Prostate gland (tissue), 2 donors: ENCODE data around the gene GPR82. TPM values are rescaled to one million over a fixed set of nuclear protein-coding genes. Genes with fewer than 3 reads are reported as not detected.

Experiments
- DNase-seq: peaks from one replicate; pipeline ENCODE4 v3.0.0-alpha.2; 2019; ENCODE audit warnings: low spot score
- H3K27ac ChIP-seq, 2 donors: fragments of 200-600 bp; sonication (generic); 2 replicates each; pipeline ENCODE4 v1.5.1; 2017 to 2019
- H3K27me3 ChIP-seq: fragments of 200-600 bp; sonication (generic); replicated peaks from 2 replicates; pipeline ENCODE4 v1.5.1; 2019; ENCODE audit not compliant: insufficient read depth
- H3K36me3 ChIP-seq, 2 donors: fragments of 200-600 bp; sonication (generic); 1 replicate in 1 of 2; 2 replicates in 1 of 2; pipeline versions ENCODE4 v1.5.1 to v1.8.1; 2017 to 2019
- H3K4me1 ChIP-seq: fragments of 200-600 bp; sonication (generic); replicated peaks from 2 replicates; pipeline ENCODE4 v1.5.1; 2019
- H3K4me3 ChIP-seq, 2 donors: fragments of 200-600 bp; sonication (generic); 2 replicates each; pipeline ENCODE4 v1.5.1; 2017 to 2019
- H3K9me3 ChIP-seq: fragments of 200-600 bp; sonication (generic); 2 replicates; pipeline ENCODE4 v1.5.1; 2017
- CTCF ChIP-seq, 4 experiments: fragments of 200-600 bp in 2 of 4; fragments of 450-650 bp in 2 of 4; sonication (generic) in 2 of 4; IDR thresholded peaks; 1 replicate in 3 of 4; 2 replicates in 1 of 4; pipeline ENCODE4 v1.5.1; 2016 to 2019; ENCODE audit warnings: antibody characterized with exemption in 4 of 4, mild to moderate bottlenecking in 2 of 4, moderate library complexity in 2 of 4
- POLR2A ChIP-seq: fragments of 450-650 bp; IDR thresholded peaks from one replicate; pipeline ENCODE4 v1.6.1; 2016; ENCODE audit warnings: antibody characterized with exemption, mild to moderate bottlenecking
- POLR2AphosphoS5 ChIP-seq: sonication (generic); formaldehyde crosslinking; IDR thresholded peaks from one replicate; pipeline ENCODE4 v1.6.1; 2017; ENCODE audit warnings: antibody characterized with exemption
- WGBS: methylation state at CpG from one replicate; pipeline ENCODE4 v1.1.5; 2018; 5-methylcytosine and 5-hydroxymethylcytosine counted together
- intact Hi-C: fragments of 100-400 bp; cut with DNase I; formaldehyde crosslinking; loops from one replicate; pipeline ENCODE4 v1.14.2; 2022
- total RNA-seq, 2 donors: library from RNA; depleted of rRNA; stranded (reverse); fragments of >200 nt; gene quantifications; one replicate each; pipeline ENCODE4 v1.1.0, GENCODE V29; 2016

Gene GPR82
- total RNA-seq, 2 donors from 2014 or later: 0.28 to 0.41 TPM

GRCh38 chrX:41722816-41723618 lies 964 bp upstream of the GPR82 start:
- no peaks in the 10 kb centered on the region for H3K9me3 ChIP-seq
- H3K4me1 ChIP-seq: no peaks in the 10 kb centered on the region
- H3K36me3 ChIP-seq: no peaks in the 10 kb centered on the region
- 72% methylated on average over 3 of the region's 3 CpGs for WGBS
- no peaks in the 10 kb centered on the region for H3K27me3 ChIP-seq
- TF ChIP-seq POLR2A (no peak), POLR2AphosphoS5 (no peak), CTCF (IDR thresholded peaks at IDR 0.05) (no peak)
- intact Hi-C loops: no loop called here
- no peak overlapping the region for H3K27ac ChIP-seq
- H3K4me3 ChIP-seq: no peak overlapping the region
- no peak for DNase-seq

DNA sequence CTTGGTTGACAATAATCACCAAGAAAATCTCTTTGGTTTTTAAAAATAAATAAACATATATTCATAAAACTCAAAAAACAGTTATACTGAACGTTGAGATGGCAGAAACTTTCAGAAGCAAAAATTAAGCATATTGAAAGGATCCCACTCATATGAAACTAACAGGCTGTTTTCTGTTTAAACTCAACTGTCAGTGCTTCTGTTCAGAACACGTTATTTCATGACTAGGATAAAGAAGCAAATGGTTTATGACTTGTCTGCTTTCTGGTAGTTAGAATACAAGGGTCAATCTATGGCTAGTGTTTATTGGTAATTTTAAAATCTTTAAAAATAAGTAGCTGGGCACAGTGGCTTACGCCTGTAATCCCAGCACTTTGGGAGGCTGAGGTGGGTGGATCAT lies 4.1 kb downstream of the GPR82 start:
- Histone ChIP-seq H3K36me3 (no peaks in the 10 kb centered on the region), H3K27me3 (no peaks in the 10 kb centered on the region), H3K27ac (no peak overlapping the region), H3K4me1 (no peaks in the 10 kb centered on the region), H3K9me3 (no peaks in the 10 kb centered on the region), H3K4me3 (no peak overlapping the region)
- intact Hi-C loops: no loop called here
- WGBS: 80% methylated on average over 3 of the region's 3 CpGs
- no peak for DNase-seq
- no peak for TF ChIP-seq POLR2A
- TF ChIP-seq POLR2AphosphoS5: no peak
- no peak for TF ChIP-seq CTCF (IDR thresholded peaks at IDR 0.05)

DNA sequence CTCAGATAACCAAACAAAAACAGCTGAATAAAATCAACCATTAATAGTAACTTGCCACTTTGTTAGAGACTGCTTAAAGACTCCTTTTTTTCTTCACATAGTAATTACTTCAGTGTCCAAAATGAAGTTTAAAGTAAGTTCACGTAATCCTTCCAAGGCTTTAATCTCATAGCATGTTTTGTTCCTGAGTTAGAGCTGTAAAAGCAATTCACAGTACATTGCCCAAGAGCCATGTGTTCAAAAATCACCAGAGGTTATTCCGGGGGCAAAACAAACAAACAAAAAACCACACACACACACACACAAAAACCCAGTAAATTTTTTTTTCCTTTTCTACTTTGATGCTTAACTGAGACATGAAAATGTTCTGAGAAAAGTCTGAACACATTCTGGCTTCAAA lies 6.1 kb downstream of the GPR82 start:
- Histone ChIP-seq H3K4me1 (no peaks in the 10 kb centered on the region), H3K36me3 (no peaks in the 10 kb centered on the region), H3K4me3 (no peak overlapping the region), H3K27me3 (no peaks in the 10 kb centered on the region), H3K27ac (no peak overlapping the region), H3K9me3 (no peaks in the 10 kb centered on the region)
- DNase-seq: no peak
- 19% methylated on average over 2 of the region's 2 CpGs for WGBS
- intact Hi-C loops: loop anchor here (10.0 kb wide), 1 partner anchor 455 kb away; no protein-coding TSS in a partner anchor
- TF ChIP-seq CTCF (IDR thresholded peaks at IDR 0.05): no peak
- TF ChIP-seq POLR2A: no peak
- no peak for TF ChIP-seq POLR2AphosphoS5

- DNase-seq: no peak
- intact Hi-C loops: loop anchor here (10.0 kb wide), 1 partner anchor 457 kb away; no protein-coding TSS in a partner anchor
- WGBS: 81% methylated on average over 2 of the region's 2 CpGs
- Histone ChIP-seq H3K27me3 (no peaks in the 10 kb centered on the region), H3K4me3 (no peak overlapping the region), H3K9me3 (no peaks in the 10 kb centered on the region), H3K4me1 (no peaks in the 10 kb centered on the region), H3K36me3 (no peaks in the 10 kb centered on the region), H3K27ac (no peak overlapping the region)
- TF ChIP-seq POLR2AphosphoS5 (no peak), CTCF (IDR thresholded peaks at IDR 0.05) (no peak), POLR2A (no peak)
Measured at GRCh38 chrX:41732260-41732659, 8.3 kb downstream of the GPR82 start.

GRCh38 chrX:41733939-41734338 lies 10.0 kb downstream of the GPR82 start:
- TF ChIP-seq POLR2AphosphoS5 (no peak), POLR2A (no peak), CTCF (IDR thresholded peaks at IDR 0.05) (no peak)
- H3K36me3 ChIP-seq: no peaks in the 10 kb centered on the region
- H3K4me1 ChIP-seq: no peaks in the 10 kb centered on the region
- no peaks in the 10 kb centered on the region for H3K27me3 ChIP-seq
- H3K27ac ChIP-seq: no peak overlapping the region
- no peak overlapping the region for H3K4me3 ChIP-seq
- no peaks in the 10 kb centered on the region for H3K9me3 ChIP-seq
- no peak for DNase-seq
- 67% methylated on average over 1 of the region's 1 CpG for WGBS
- intact Hi-C loops: loop anchor here (10.0 kb wide), 1 partner anchor 459 kb away; no protein-coding TSS in a partner anchor
